COR-L47 (cell line): ENCODE data around the gene LRMDA.

ENCODE experiments used
- DNase-seq: peaks from one replicate; lab custom pipeline; 2025; lab: John Stamatoyannopoulos, UW

The LRMDA gene

GRCh38 chr10:75925999-75926398, 494.6 kb downstream of the LRMDA start:
- no peak for DNase-seq

- no peak for DNase-seq
These were observed 495.3 kb downstream of the LRMDA start for GRCh38 chr10:75926763-75927162.

DNA sequence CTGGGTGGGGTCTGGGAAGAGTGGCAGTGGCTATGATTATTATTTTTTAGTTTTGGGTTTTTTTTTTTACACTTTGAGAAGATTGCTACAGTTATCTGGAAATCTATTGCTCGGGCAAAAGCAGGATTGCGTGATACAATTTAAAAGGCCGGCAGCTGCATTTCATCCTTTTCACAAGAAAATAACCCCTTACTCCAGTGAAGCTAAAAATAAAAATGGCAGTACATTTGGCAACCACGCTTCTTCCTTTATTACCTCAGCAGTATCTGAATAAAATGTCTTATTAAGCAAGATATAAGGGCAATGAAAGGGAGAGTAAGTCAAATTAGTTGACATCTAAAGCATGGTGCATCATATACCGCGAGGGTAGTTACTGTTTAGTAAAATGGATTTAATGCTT, 496.8 kb downstream of the LRMDA start:
- DNase-seq, result no peak

DNA sequence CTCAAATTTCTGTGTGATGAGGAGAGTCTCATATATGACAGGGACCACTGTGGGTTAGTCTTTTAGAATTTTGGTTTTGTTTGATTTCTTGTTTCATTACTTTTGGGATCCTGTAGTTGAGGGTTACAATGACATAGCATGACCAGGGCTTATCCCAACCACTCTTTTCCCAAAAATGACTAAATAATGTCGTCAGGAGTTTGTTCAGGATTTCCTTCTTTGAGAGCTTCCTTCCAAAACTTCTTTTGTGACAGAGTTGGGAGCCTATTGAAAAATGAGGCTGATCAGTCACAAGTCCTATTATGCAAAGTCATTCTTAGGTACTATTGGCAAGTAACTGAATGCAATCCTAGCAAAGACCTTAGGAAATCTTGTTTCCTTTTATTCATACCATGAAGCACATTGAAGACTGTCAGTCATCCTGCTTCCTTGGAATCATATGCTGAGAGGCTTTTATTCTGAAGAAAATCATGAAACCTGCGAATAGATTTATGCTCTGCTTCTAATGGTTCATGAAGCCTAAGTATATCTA, 498.3 kb downstream of the LRMDA start:
- no peak for DNase-seq

DNA sequence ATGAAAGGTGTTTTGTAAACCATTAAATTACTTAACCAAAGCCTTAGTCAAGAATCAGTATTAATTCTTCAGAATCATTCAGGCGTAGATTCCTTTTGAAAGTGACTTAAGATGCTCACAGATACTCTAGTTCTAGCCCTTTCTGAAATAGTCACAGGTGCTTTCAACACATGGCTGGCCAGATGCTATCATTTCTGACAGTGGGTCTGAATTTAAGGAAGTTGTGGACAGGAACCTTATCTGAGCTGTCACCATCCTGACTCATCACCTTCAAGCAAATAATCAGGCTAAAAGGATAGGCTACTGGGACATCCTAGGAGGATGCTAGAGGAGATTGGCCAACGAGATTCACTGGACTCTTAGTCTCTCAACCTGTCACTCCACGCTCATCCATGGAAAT, 501.5 kb downstream of the LRMDA start:
- no peak for DNase-seq

- DNase-seq, result no peak
These were observed 503.8 kb downstream of the LRMDA start for GRCh38 chr10:75935240-75935639.

GRCh38 chr10:75935650-75936400, 504.4 kb downstream of the LRMDA start:
- no peak for DNase-seq

- no peak for DNase-seq
These were observed 505.4 kb downstream of the LRMDA start for GRCh38 chr10:75936841-75937240.

GRCh38 chr10:75937823-75938222, 506.4 kb downstream of the LRMDA start:
- no peak for DNase-seq

- DNase-seq, result no peak
These were observed 507.1 kb downstream of the LRMDA start for GRCh38 chr10:75938380-75939122.

- DNase-seq, result no peak
These were observed 508.1 kb downstream of the LRMDA start for GRCh38 chr10:75939541-75939940.

DNA sequence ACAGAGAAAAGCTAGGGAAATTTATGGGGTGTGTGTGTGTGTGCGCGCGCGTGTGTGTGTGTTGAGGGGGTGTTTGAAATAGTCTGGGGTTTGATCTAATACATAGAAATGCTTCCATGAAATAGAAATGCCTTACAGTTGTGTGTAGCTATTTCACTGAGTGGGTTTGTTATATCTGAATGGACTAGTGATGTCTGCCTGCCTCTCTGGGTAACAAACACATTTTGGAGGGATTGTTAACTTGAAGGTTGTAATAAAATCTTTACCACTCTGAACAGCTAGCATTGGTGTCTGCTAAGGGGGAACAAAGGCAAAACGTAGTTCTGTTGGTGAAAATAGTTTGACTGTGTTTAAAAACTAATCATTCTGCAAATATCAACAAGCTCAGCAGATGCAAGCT, 509.3 kb downstream of the LRMDA start:
- DNase-seq, result no peak

GRCh38 chr10:75941223-75941801, 509.9 kb downstream of the LRMDA start:
- no peak for DNase-seq

- no peak for DNase-seq
These were observed 512.6 kb downstream of the LRMDA start for GRCh38 chr10:75944061-75944460.

GRCh38 chr10:75948583-75948982, 517.2 kb downstream of the LRMDA start:
- no peak for DNase-seq

- DNase-seq, result no peak
These were observed 518.9 kb downstream of the LRMDA start for GRCh38 chr10:75950307-75950706.

GRCh38 chr10:75950997-75951589, 519.7 kb downstream of the LRMDA start:
- no peak for DNase-seq

DNA sequence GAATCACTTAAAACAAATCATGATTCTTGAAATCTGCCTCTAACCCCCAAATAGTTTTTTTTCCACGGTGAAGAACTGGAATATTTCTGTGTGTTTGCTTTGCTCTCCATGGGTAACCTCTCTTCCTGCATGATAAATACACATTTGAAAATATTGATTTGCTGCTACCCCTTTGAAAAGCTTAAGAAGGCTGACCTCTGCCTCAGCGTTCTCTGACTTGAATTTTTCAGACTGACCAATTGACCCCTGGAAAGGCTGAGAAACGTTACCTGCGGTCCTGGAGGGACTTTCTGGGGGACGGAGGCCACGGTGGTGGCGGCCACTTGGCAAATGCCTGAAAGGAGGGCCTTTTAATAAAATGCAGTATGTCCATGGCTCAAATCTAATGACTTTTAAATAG, 520.2 kb downstream of the LRMDA start:
- no peak for DNase-seq

- no peak for DNase-seq
These were observed 520.7 kb downstream of the LRMDA start for GRCh38 chr10:75952093-75952492.

DNA sequence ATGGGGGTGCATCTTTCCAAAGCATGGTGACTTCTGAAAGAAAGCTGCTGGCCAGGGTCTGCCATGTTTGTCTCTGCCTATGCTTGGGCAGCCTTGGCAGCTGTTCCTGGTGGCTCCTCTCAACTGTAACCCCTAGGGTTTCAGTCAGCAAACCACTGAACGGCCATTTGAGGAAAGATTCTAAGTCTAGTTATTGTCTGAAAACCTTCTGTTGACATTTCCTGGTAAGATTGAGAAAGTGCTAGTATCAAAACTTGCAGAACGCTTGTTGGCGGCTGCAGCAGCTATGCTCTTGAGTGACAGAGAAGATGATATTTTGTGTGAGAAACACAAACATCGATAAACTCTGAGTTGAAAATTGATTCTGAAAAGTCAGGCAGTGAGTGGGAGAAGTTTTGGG, 523.1 kb downstream of the LRMDA start:
- no peak for DNase-seq

DNA sequence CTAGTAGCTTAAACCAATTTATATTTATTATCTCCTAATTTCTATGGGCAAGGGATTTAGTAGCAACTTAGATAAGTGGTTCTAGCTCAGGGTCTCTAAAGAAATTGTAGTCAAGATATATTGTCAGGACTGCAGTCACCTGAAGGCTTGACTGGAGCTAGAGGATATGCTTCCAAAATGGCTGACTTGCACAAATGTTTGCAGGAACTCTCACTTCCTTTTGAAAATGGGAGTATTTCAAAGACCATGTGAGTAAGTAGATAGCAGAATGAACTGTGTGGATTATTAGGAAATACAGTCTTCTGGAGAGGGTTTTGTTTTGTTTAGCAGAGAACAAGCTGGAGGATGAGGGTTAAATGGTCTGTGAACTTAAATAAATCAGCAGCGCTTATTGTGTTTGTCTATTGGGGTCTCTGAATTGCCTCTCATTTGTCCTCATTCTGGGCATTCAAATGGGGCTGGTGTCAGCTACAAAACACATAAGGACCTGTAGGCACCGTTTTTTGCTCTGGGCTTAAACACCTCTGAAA, 524.6 kb downstream of the LRMDA start:
- DNase-seq, result no peak

GRCh38 chr10:75956624-75957023, 525.2 kb downstream of the LRMDA start:
- DNase-seq, result no peak
